Kidney (tissue), 14 donors: ENCODE results near the gene CTSS. TPM values are rescaled to one million over a fixed set of nuclear protein-coding genes. Genes with fewer than 3 reads are reported as not detected.

ENCODE experiments used
- DNase-seq, 5 donors: peaks; one replicate each; pipeline ENCODE4 v3.0.0-alpha.2; 2013 to 2020
- FAIRE-seq: peaks from 2 replicates; lab custom pipeline; 2012; peaks lifted over from hg19 to GRCh38; lab: Jason Lieb, UNC
- H3K27ac ChIP-seq, 2 donors: one replicate each; pipeline ENCODE4 v1.7.0; 2013; ENCODE audit warnings: low read depth in 2 of 2, low read length in 2 of 2, inconsistent platforms in 1 of 2
- H3K27me3 ChIP-seq: one replicate; pipeline ENCODE4 v1.7.1; 2013; ENCODE audit warnings: low read length, inconsistent platforms; ENCODE audit not compliant: control insufficient read depth, insufficient read depth
- H3K36me3 ChIP-seq, 3 donors: one replicate each; pipeline versions ENCODE4 v1.7.0 to v1.7.1; 2013; ENCODE audit warnings: low read length in 3 of 3, control low read depth in 1 of 3, inconsistent platforms in 1 of 3; ENCODE audit not compliant: insufficient read depth in 3 of 3, control insufficient read depth in 2 of 3
- H3K4me1 ChIP-seq, 3 donors: one replicate each; pipeline versions ENCODE4 v1.7.0 to v1.7.1; 2013; ENCODE audit warnings: low read length in 3 of 3, inconsistent platforms in 1 of 3, low read depth in 1 of 3; ENCODE audit not compliant: control insufficient read depth in 2 of 3, insufficient read depth in 2 of 3
- H3K4me3 ChIP-seq, 3 donors: one replicate each; pipeline versions ENCODE4 v1.7.0 to v1.8.1; 2013; ENCODE audit warnings: low read length in 3 of 3, control low read depth in 1 of 3, inconsistent platforms in 1 of 3
- H3K9ac ChIP-seq, 3 donors: one replicate each; pipeline versions ENCODE4 v1.7.0 to v1.7.1; 2013; ENCODE audit warnings: low read length in 3 of 3, control low read depth in 1 of 3, inconsistent platforms in 1 of 3
- H3K9me3 ChIP-seq, 3 donors: one replicate each; pipeline versions ENCODE4 v1.7.0 to v1.7.1; 2013; ENCODE audit warnings: low read length in 3 of 3, control low read depth in 1 of 3, inconsistent platforms in 1 of 3; ENCODE audit not compliant: control insufficient read depth in 2 of 3, insufficient read depth in 1 of 3
- CTCF ChIP-seq: IDR thresholded peaks from 3 replicates; pipeline ENCODE4 v1.5.1; 2012; ENCODE audit warnings: mild to moderate bottlenecking, moderate library complexity, borderline replicate concordance; ENCODE audit not compliant: insufficient read depth; ENCODE audit errors: extremely low read depth
- intact Hi-C: fragments of 100-400 bp; cut with DNase I; formaldehyde crosslinking; loops from one replicate; pipeline ENCODE4 v1.11.1; 2022
- polyA plus RNA-seq: library from polyadenylated mRNA; stranded (reverse); fragments of 350-450 nt; fragmentation: Illumina TruSeq; extraction: RNeasy Lipid Tissue Mini Kit (QIAGEN cat#74804); gene quantifications from one replicate; pipeline ENCODE4 v1.2.3, GENCODE V29; 2014; ENCODE audit warnings: low read depth, low replicate concordance; ENCODE audit not compliant: insufficient read depth
- total RNA-seq: library from RNA; stranded (reverse); fragmentation: NEBNext Ultra II Directional; extraction: Animal tissue kit (Norgen Biotek cat#: 25700); gene quantifications from one replicate; pipeline ENCODE4 v1.2.1, GENCODE V29; 2021
- donor health status: control.
- donor health status: control.
- donor health status: control.
- donor health status: control.
- donor health status: control.
- donor health status: DM: yes; HTN: yes; CAD: no.
- donor health status: Normal renal cell carcinoma (clear cell type).

CTSS gene
- total and polyA plus RNA-seq, 2 donors from 2014 or later, result 5.3 to 109 TPM

- TF ChIP-seq CTCF, result no peak
- Histone ChIP-seq H3K9me3 (no peaks in the 10 kb centered on the region), H3K9ac (no peak overlapping the region), H3K4me1 (no peaks in the 10 kb centered on the region), H3K27ac (no peak overlapping the region), H3K4me3 (no peak overlapping the region), H3K27me3 (no peaks in the 10 kb centered on the region), H3K36me3 (peaks cover 12 to 36% (median 16%) of the 10 kb centered on the region in 3 donors)
- no peak for FAIRE-seq
- intact Hi-C loops, result no loop called here
- DNase-seq, result no peak
Observed at GRCh38 chr1:150809651-150810050, 44.1 kb upstream of the CTSS start.

- FAIRE-seq, result no peak
Observed at GRCh38 chr1:150808846-150809245, 43.3 kb upstream of the CTSS start.

GRCh38 chr1:150808121-150808520 lies 42.5 kb upstream of the CTSS start, which contains the start of gene CTSK:
TSS of gene CTSK (minus strand) at chr1:150808260. CDS start at chr1:150806805, 1,455 bp downstream.
- FAIRE-seq (no peak), DNase-seq (peak in 1 of 5 donors; percentile 42)
- Histone ChIP-seq H3K27me3 (no peaks in the 10 kb centered on the region), H3K4me3 (peak within 1 kb of the TSS; percentile 12 to 60 (median 32)), H3K27ac (no peak within 1 kb of the TSS), H3K4me1 (no peaks in the 10 kb centered on the region), H3K36me3 (peaks cover 7 to 22% (median 13%) of the 10 kb centered on the region in 3 donors), H3K9ac (peak within 1 kb of the TSS in 1 of 3 donors; percentile 48), H3K9me3 (no peaks in the 10 kb centered on the region)
- TF ChIP-seq CTCF, result no peak
- intact Hi-C loops, result no loop called here

More at GRCh38 chr1:150808846-150809245, 43.3 kb upstream of the CTSS start:
- Histone ChIP-seq H3K27me3 (no peaks in the 10 kb centered on the region), H3K9me3 (no peaks in the 10 kb centered on the region), H3K36me3 (peaks cover 9 to 28% (median 13%) of the 10 kb centered on the region in 3 donors), H3K9ac (no peak overlapping the region), H3K4me3 (no peak overlapping the region), H3K4me1 (no peaks in the 10 kb centered on the region), H3K27ac (no peak overlapping the region)
- no peak for DNase-seq
- TF ChIP-seq CTCF, result no peak
- intact Hi-C loops, result no loop called here
